Adrenal gland (tissue), 12 donors: ENCODE results near the gene CHD9NB. TPM values are rescaled to one million over a fixed set of nuclear protein-coding genes. Genes with fewer than 3 reads are reported as not detected.

ENCODE experiments used
- DNase-seq, 7 donors: peaks; one replicate each; pipeline ENCODE4 v3.0.0-alpha.2; 2019 to 2020
- H3K27ac ChIP-seq, 5 donors: fragments of 200-600 bp; sonication (generic) in 4 of 5; 1 replicate in 3 of 5; 2 replicates in 2 of 5; pipeline versions ENCODE4 v1.5.1 to v1.8.0; 2016 to 2020; ENCODE audit warnings: mild to moderate bottlenecking in 1 of 5
- H3K27me3 ChIP-seq: fragments of 200-600 bp; 2 replicates; pipeline ENCODE4 v1.8.0; 2021
- H3K36me3 ChIP-seq, 2 donors: fragments of 200-600 bp; replicated peaks in 1 of 2; 1 replicate in 1 of 2; 2 replicates in 1 of 2; pipeline versions ENCODE4 v1.5.1 to v1.8.0; 2018 to 2022
- H3K4me1 ChIP-seq, 2 donors: fragments of 200-600 bp; replicated peaks in 1 of 2; 1 replicate in 1 of 2; 2 replicates in 1 of 2; pipeline versions ENCODE4 v1.5.1 to v1.8.0; 2018 to 2021
- H3K4me3 ChIP-seq, 4 donors: fragments of 200-600 bp; sonication (generic) in 3 of 4; one replicate each; pipeline ENCODE4 v1.5.1; 2016 to 2018
- H3K9me3 ChIP-seq, 3 donors: fragments of 200-600 bp; sonication (generic) in 1 of 3; replicated peaks in 1 of 3; 1 replicate in 2 of 3; 2 replicates in 1 of 3; pipeline versions ENCODE4 v1.5.1 to v1.8.0; 2016 to 2021
- POLR2A ChIP-seq, 2 donors: fragments of 450-650 bp; IDR thresholded peaks; one replicate each; pipeline ENCODE4 v1.6.1; 2017; ENCODE audit warnings: antibody characterized with exemption in 2 of 2, mild to moderate bottlenecking in 2 of 2, moderate library complexity in 1 of 2
- WGBS, 4 donors: extraction: QIAGEN DNeasy Blood & Tissue Kit in 2 of 4; methylation state at CpG; one replicate each; pipeline versions ENCODE4 v1.1.5 to v1.1.7; 2013 to 2017; 5-methylcytosine and 5-hydroxymethylcytosine counted together
- intact Hi-C, 2 donors: fragments of 100-400 bp; cut with DNase I; formaldehyde crosslinking; loops; one replicate each; pipeline versions ENCODE4 v1.14.1 to v1.15.0; 2022 to 2023
- polyA plus RNA-seq, 3 donors: library from polyadenylated mRNA; stranded (reverse); fragments of 200-250 nt in 2 of 3; fragments of 350-450 nt in 1 of 3; fragmentation: Illumina TruSeq in 1 of 3; extraction: RNeasy Lipid Tissue Mini Kit (QIAGEN cat#74804) in 1 of 3; gene quantifications; one replicate each; pipeline ENCODE4 v1.2.3, GENCODE V29; 2013 to 2014
- total RNA-seq, 9 donors: library from RNA; depleted of rRNA in 4 of 9; stranded (reverse); fragments of >200 nt in 4 of 9; fragments of 120-200 nt in 1 of 9; fragmentation: NEBNext Ultra II Directional in 1 of 9; extraction: Animal tissue kit (Norgen Biotek cat#: 25700) in 1 of 9; gene quantifications; one replicate each; pipeline versions ENCODE4 v1.1.0 to v1.2.4, GENCODE V29; 2013 to 2023
- TF ChIP-seq, protein P1 (sequence below), 6 experiments: fragments of 450-650 bp in 4 of 6; fragments of 200-600 bp in 2 of 6; sonication (generic) in 1 of 6; IDR thresholded peaks; 1 replicate in 5 of 6; 2 replicates in 1 of 6; pipeline versions ENCODE4 v1.5.1 to v1.8.0; 2016 to 2021; ENCODE audit warnings: antibody characterized with exemption in 6 of 6, mild to moderate bottlenecking in 2 of 6, moderate library complexity in 1 of 6
- donor health status: healthy with polysubstance abuse.
- donor health status: Bipolar disorder and iron deficiency.
- donor health status: DM: yes; HTN: yes; CAD: no.
- donor health status: DM: no; HTN: no; CAD: no.
- donor health status: DM: no; HTN: no; CAD: no.
- donor health status: DM: yes; HTN: yes; CAD: no.

Gene CHD9NB
- total and polyA plus RNA-seq, 12 donors: 0.11 to 1.3 (median 0.55) TPM

GRCh38 chr16:53099318-53100130 is 46.8 kb upstream of the CHD9NB start:
- peak overlapping the region; percentile 78 to 94 (median 90) for H3K27ac ChIP-seq
- H3K27me3 ChIP-seq: no peaks in the 10 kb centered on the region
- intact Hi-C loops: no loop called here
- no peaks in the 10 kb centered on the region for H3K36me3 ChIP-seq
- WGBS, 4 donors: 0 to 4% (median 3%) methylated on average over 14 to 26 of the region's 26 CpGs
- H3K4me1 ChIP-seq: peaks cover 32 to 45% of the 10 kb centered on the region in 2 donors
- no peaks in the 10 kb centered on the region for H3K9me3 ChIP-seq
- peak overlapping the region in 1 of 4 donors; percentile 34 for H3K4me3 ChIP-seq
- TF ChIP-seq, protein P1, sequence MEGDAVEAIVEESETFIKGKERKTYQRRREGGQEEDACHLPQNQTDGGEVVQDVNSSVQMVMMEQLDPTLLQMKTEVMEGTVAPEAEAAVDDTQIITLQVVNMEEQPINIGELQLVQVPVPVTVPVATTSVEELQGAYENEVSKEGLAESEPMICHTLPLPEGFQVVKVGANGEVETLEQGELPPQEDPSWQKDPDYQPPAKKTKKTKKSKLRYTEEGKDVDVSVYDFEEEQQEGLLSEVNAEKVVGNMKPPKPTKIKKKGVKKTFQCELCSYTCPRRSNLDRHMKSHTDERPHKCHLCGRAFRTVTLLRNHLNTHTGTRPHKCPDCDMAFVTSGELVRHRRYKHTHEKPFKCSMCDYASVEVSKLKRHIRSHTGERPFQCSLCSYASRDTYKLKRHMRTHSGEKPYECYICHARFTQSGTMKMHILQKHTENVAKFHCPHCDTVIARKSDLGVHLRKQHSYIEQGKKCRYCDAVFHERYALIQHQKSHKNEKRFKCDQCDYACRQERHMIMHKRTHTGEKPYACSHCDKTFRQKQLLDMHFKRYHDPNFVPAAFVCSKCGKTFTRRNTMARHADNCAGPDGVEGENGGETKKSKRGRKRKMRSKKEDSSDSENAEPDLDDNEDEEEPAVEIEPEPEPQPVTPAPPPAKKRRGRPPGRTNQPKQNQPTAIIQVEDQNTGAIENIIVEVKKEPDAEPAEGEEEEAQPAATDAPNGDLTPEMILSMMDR (IDR thresholded peaks at IDR 0.05): no peak
- peak in 1 of 2 donors; percentile 59 for TF ChIP-seq POLR2A (IDR thresholded peaks at IDR 0.05)
- DNase-seq: peak; percentile 96 to 98 (median 98)

GRCh38 chr16:53098526-53099317 is 46.0 kb upstream of the CHD9NB start:
- 10 to 14% (median 13%) methylated on average over 16 of the region's 16 CpGs for WGBS, 4 donors
- peak overlapping the region; percentile 78 to 94 (median 90) for H3K27ac ChIP-seq
- H3K4me3 ChIP-seq: peak overlapping the region in 1 of 4 donors; percentile 34
- no peaks in the 10 kb centered on the region for H3K27me3 ChIP-seq
- TF ChIP-seq POLR2A (IDR thresholded peaks at IDR 0.05): peak in 1 of 2 donors; percentile 61
- TF ChIP-seq, protein P1 (IDR thresholded peaks at IDR 0.05): peak in 1 of 6 experiments; percentile 9
- H3K36me3 ChIP-seq: no peaks in the 10 kb centered on the region
- intact Hi-C loops: no loop called here
- H3K4me1 ChIP-seq: peaks cover 40 to 53% of the 10 kb centered on the region in 2 donors
- peak; percentile 71 to 91 (median 82) for DNase-seq
- no peaks in the 10 kb centered on the region for H3K9me3 ChIP-seq

DNA sequence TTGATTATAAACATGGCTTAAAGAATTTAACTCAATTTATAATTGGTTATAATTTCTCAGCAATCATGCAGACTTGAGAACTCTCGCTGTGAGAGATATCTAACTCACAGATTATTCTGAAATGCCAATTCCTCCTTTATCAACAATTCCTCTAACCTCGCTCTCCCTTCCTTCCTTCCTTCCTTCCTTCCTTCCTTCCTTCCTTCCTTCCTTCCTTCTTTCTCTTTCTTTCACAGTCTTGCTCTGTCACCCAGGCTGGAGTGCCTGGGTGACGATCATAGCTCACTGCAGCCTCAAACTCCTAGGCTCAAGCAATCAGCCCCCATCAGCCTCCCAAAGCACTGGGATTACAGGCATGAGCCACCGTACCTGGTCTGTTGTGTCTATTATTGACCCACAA is 44.5 kb upstream of the CHD9NB start:
- 82 to 87% (median 86%) methylated on average over 4 of the region's 4 CpGs for WGBS, 4 donors
- H3K27ac ChIP-seq: peak overlapping the region in 3 of 5 donors; percentile 21 to 94 (median 83)
- TF ChIP-seq, protein P1 (IDR thresholded peaks at IDR 0.05): no peak
- TF ChIP-seq POLR2A (IDR thresholded peaks at IDR 0.05): no peak
- H3K27me3 ChIP-seq: no peaks in the 10 kb centered on the region
- H3K9me3 ChIP-seq: no peaks in the 10 kb centered on the region
- DNase-seq: no peak
- intact Hi-C loops: no loop called here
- H3K4me3 ChIP-seq: no peak overlapping the region
- H3K36me3 ChIP-seq: no peaks in the 10 kb centered on the region
- peaks cover 55 to 62% of the 10 kb centered on the region in 2 donors for H3K4me1 ChIP-seq
